IMR-90 (cell line): ENCODE data around the gene ROBO2. TPM values are rescaled to one million over a fixed set of nuclear protein-coding genes. Genes with fewer than 3 reads are reported as not detected.

ENCODE experiments used
- ATAC-seq: fragments of 200-7000 bp; cut with Tn5 transposase; 2 replicates; pipeline ENCODE4 v1.9.1; 2020; ENCODE audit warnings: low read depth, mild to moderate bottlenecking, moderate library complexity
- Bru-seq: library from RNA; stranded (reverse); fragments of 400-500 nt; gene quantifications from one replicate; lab custom pipeline; 2021; lab: Mats Ljungman, UMichigan
- BruChase-seq, 2 experiments: library from RNA; stranded (reverse); fragments of 400-500 nt; gene quantifications; one replicate each; lab custom pipeline; 2021; lab: Mats Ljungman, UMichigan
- BruUV-seq: library from RNA; stranded (reverse); fragments of 400-500 nt; replicated peaks from 2 replicates; lab custom pipeline; 2021; lab: Mats Ljungman, UMichigan
- CTCF ChIA-PET: fragments of 300-600 bp; formaldehyde crosslinking; extraction: SDS; loops from one replicate; lab custom pipeline; 2021; ENCODE audit warnings: antibody characterized with exemption; lab: Yijun Ruan, JAX
- POLR2A ChIA-PET: fragments of 300-600 bp; sonication (Branson Sonifier 250); formaldehyde crosslinking; loops from one replicate; lab custom pipeline; 2022; ENCODE audit warnings: antibody characterized with exemption; ENCODE audit not compliant: unreplicated experiment; lab: Charles Lee
- DNase-seq: peaks from one replicate; pipeline ENCODE4 v3.0.0; 2013
- H2AFZ ChIP-seq: replicated peaks from 2 replicates; pipeline ENCODE3; 2013; ENCODE audit warnings: low read length, mild to moderate bottlenecking; ENCODE audit not compliant: poor library complexity
- H2AK5ac ChIP-seq: 2 replicates; pipeline ENCODE4 v1.6.1; 2013; ENCODE audit warnings: low read depth, low read length, inconsistent platforms
- H2AK9ac ChIP-seq: replicated peaks from 2 replicates; pipeline ENCODE3; 2013; ENCODE audit warnings: mild to moderate bottlenecking, low read depth, low read length, moderate library complexity; ENCODE audit not compliant: poor library complexity
- H2BK120ac ChIP-seq: 2 replicates; pipeline ENCODE4 v1.6.1; 2013; ENCODE audit warnings: low read depth, low read length, inconsistent platforms
- H2BK15ac ChIP-seq: 3 replicates; pipeline ENCODE4 v1.6.1; 2013; ENCODE audit warnings: low read depth, low read length, inconsistent platforms
- H2BK20ac ChIP-seq: 2 replicates; pipeline ENCODE4 v1.6.1; 2013; ENCODE audit warnings: low read depth, mild to moderate bottlenecking, inconsistent platforms, low read length, moderate library complexity
- H2BK5ac ChIP-seq: 2 replicates; pipeline ENCODE4 v1.6.1; 2013; ENCODE audit warnings: mild to moderate bottlenecking, low read depth, low read length, inconsistent platforms; ENCODE audit not compliant: poor library complexity, severe bottlenecking
- H3K14ac ChIP-seq: replicated peaks from 2 replicates; pipeline ENCODE4 v1.6.1; 2013; ENCODE audit warnings: low read depth, low read length, inconsistent platforms
- H3K18ac ChIP-seq: 2 replicates; pipeline ENCODE4 v1.6.1; 2013; ENCODE audit warnings: low read depth, low read length, control low read depth
- H3K23ac ChIP-seq: 2 replicates; pipeline ENCODE4 v1.6.1; 2013; ENCODE audit warnings: low read depth, low read length, inconsistent platforms
- H3K27ac ChIP-seq: 2 replicates; pipeline ENCODE4 v1.5.1; 2013; ENCODE audit warnings: mild to moderate bottlenecking, control low read depth, low read length; ENCODE audit not compliant: insufficient read depth
- H3K27me3 ChIP-seq: 2 replicates; pipeline ENCODE4 v1.6.1; 2013; ENCODE audit warnings: low read length; ENCODE audit not compliant: control insufficient read depth, insufficient read depth
- H3K36me3 ChIP-seq: 2 replicates; pipeline ENCODE4 v1.6.1; 2013; ENCODE audit warnings: low read length, mixed read lengths; ENCODE audit not compliant: control insufficient read depth, insufficient read depth
- H3K4ac ChIP-seq: 2 replicates; pipeline ENCODE4 v1.6.1; 2013; ENCODE audit warnings: low read depth, low read length, inconsistent platforms
- H3K4me1 ChIP-seq: 2 replicates; pipeline ENCODE4 v1.6.1; 2013; ENCODE audit warnings: low read length, mixed read lengths; ENCODE audit not compliant: control insufficient read depth, insufficient read depth
- H3K4me2 ChIP-seq: 2 replicates; pipeline ENCODE4 v1.6.1; 2013; ENCODE audit warnings: low read depth, mild to moderate bottlenecking, control low read depth, low read length, moderate library complexity
- H3K4me3 ChIP-seq: 2 replicates; pipeline ENCODE4 v1.5.1; 2013; ENCODE audit warnings: low read depth, mild to moderate bottlenecking, control low read depth, low read length, moderate library complexity; ENCODE audit not compliant: insufficient read depth
- H3K56ac ChIP-seq: 2 replicates; pipeline ENCODE4 v1.6.1; 2013; ENCODE audit warnings: low read length, inconsistent platforms; ENCODE audit not compliant: insufficient read depth; ENCODE audit errors: extremely low read depth
- H3K79me1 ChIP-seq, 2 experiments: 2 replicates each; pipeline ENCODE4 v1.6.1; 2013; ENCODE audit warnings: low read length in 2 of 2, inconsistent platforms in 1 of 2, low read depth in 1 of 2
- H3K9ac ChIP-seq: 2 replicates; pipeline ENCODE4 v1.6.1; 2013; ENCODE audit warnings: low read depth, low read length, control low read depth
- H3K9me1 ChIP-seq: 2 replicates; pipeline ENCODE4 v1.6.1; 2013; ENCODE audit warnings: low read length, inconsistent platforms; ENCODE audit not compliant: insufficient read depth
- H3K9me3 ChIP-seq: 2 replicates; pipeline ENCODE4 v1.6.1; 2013; ENCODE audit warnings: low read length; ENCODE audit not compliant: control insufficient read depth, insufficient read depth
- H4K20me1 ChIP-seq: 2 replicates; pipeline ENCODE4 v1.6.1; 2013; ENCODE audit warnings: low read length, inconsistent platforms; ENCODE audit not compliant: insufficient read depth
- H4K5ac ChIP-seq: 2 replicates; pipeline ENCODE4 v1.6.1; 2013; ENCODE audit warnings: mild to moderate bottlenecking, low read depth, low read length, control low read depth
- H4K8ac ChIP-seq, 2 experiments: 2 replicates each; pipeline ENCODE4 v1.6.1; 2013; ENCODE audit warnings: low read depth in 2 of 2, low read length in 2 of 2, control low read depth in 1 of 2, inconsistent platforms in 1 of 2
- H4K91ac ChIP-seq: 2 replicates; pipeline ENCODE4 v1.6.1; 2013; ENCODE audit warnings: low read depth, low read length, inconsistent platforms; ENCODE audit not compliant: insufficient read depth
- CEBPB ChIP-seq: IDR thresholded peaks from 2 replicates; pipeline ENCODE4 v1.6.1; 2012; ENCODE audit warnings: low read depth, low read length, improper control_type of control experiment
- CHD1 ChIP-seq: IDR thresholded peaks from 2 replicates; pipeline ENCODE4 v1.6.1; 2012; ENCODE audit warnings: low read depth, low read length, improper control_type of control experiment
- CTCF ChIP-seq: conservative IDR thresholded peaks from 2 replicates; pipeline ENCODE4 v1.5.1; 2012; ENCODE audit warnings: mild to moderate bottlenecking, low read depth, low read length, improper control_type of control experiment
- ELK1 ChIP-seq: fragments of 150-350 bp; IDR thresholded peaks from 2 replicates; pipeline ENCODE4 v1.6.1; 2016; ENCODE audit warnings: low read depth, mild to moderate bottlenecking, low read length, moderate library complexity, borderline replicate concordance
- MAFK ChIP-seq: IDR thresholded peaks from 2 replicates; pipeline ENCODE4 v1.6.1; 2012; ENCODE audit warnings: low read depth, low read length, improper control_type of control experiment
- MAZ ChIP-seq: IDR thresholded peaks from 2 replicates; pipeline ENCODE4 v1.6.1; 2012; ENCODE audit warnings: low read depth, mild to moderate bottlenecking, low read length, improper control_type of control experiment, moderate library complexity, borderline replicate concordance
- MXI1 ChIP-seq: IDR thresholded peaks from 2 replicates; pipeline ENCODE4 v1.6.1; 2012; ENCODE audit warnings: low read depth, mild to moderate bottlenecking, low read length, moderate library complexity, borderline replicate concordance
- NFE2L2 ChIP-seq: fragments of 150-350 bp; IDR thresholded peaks from 2 replicates; pipeline ENCODE4 v1.6.1; 2016; ENCODE audit warnings: low read depth, mild to moderate bottlenecking, low read length
- POLR2A ChIP-seq: IDR thresholded peaks from 2 replicates; pipeline ENCODE4 v1.6.1; 2012; ENCODE audit warnings: mild to moderate bottlenecking, low read depth, low read length
- RCOR1 ChIP-seq: IDR thresholded peaks from 2 replicates; pipeline ENCODE4 v1.6.1; 2012; ENCODE audit warnings: mild to moderate bottlenecking, low read length, improper control_type of control experiment; ENCODE audit not compliant: insufficient replicate concordance
- RFX5 ChIP-seq: IDR thresholded peaks from 2 replicates; pipeline ENCODE4 v1.8.0; 2012; ENCODE audit warnings: low read depth, mild to moderate bottlenecking, low read length, moderate library complexity
- SMC3 ChIP-seq: fragments of 150-350 bp; IDR thresholded peaks from 2 replicates; pipeline ENCODE4 v1.6.1; 2016; ENCODE audit warnings: low read depth, mild to moderate bottlenecking, antibody characterized with exemption, low read length, moderate library complexity
- USF2 ChIP-seq: fragments of 150-350 bp; IDR thresholded peaks from 2 replicates; pipeline ENCODE4 v1.6.1; 2017; ENCODE audit warnings: mild to moderate bottlenecking, antibody characterized with exemption, low read length, low read depth
- WGBS, 2 experiments: methylation state at CpG; one replicate each; pipeline versions ENCODE4 v1.1.5 to v1.1.7; 2013; ENCODE audit warnings: missing lambda C conversion rate in 2 of 2; ENCODE audit not compliant: insufficient read length in 1 of 2; ENCODE audit errors: extremely low coverage in 2 of 2; 5-methylcytosine and 5-hydroxymethylcytosine counted together
- dilution Hi-C: fragments of 300-500 bp; cut with HindIII; formaldehyde crosslinking; loops from one replicate; pipeline ENCODE4 v1.14.3; 2018; ENCODE audit warnings: low sequenced_read_pairs; ENCODE audit not compliant: unreplicated experiment
- in situ Hi-C: fragments of 300-500 bp; cut with MboI; formaldehyde crosslinking; loops from 3 replicates; pipeline ENCODE4 v1.14.3; 2019; ENCODE audit warnings: low sequenced_read_pairs, inconsistent platforms, mixed read lengths
- intact Hi-C: fragments of 100-400 bp; cut with micrococcal nuclease; formaldehyde crosslinking; loops from 2 replicates; pipeline ENCODE4 v1.10.0; 2022
- long read RNA-seq: library from polyadenylated mRNA; unstranded; transcript quantifications from one replicate; pipeline ENCODE4 v2.0.0, GENCODE V29; 2021; ENCODE audit not compliant: unreplicated experiment
- polyA plus RNA-seq, 3 experiments: library from polyadenylated mRNA; depleted of rRNA; stranded (reverse); fragments of >200 nt; gene quantifications; 2 replicates each; pipeline ENCODE4 v1.2.3, GENCODE V29; 2012; ENCODE audit warnings: low replicate concordance in 1 of 3
- total RNA-seq: library from RNA; depleted of rRNA; stranded (reverse); fragments of >200 nt; gene quantifications from 2 replicates; pipeline ENCODE4 v1.2.3, GENCODE V29; 2012; rRNA removed

ROBO2 gene
- total RNA-seq, result 14.5 and 17.2 TPM in 2 replicates
- polyA plus RNA-seq (2012; rRNA removed), result 7.4 and 9.3 TPM in 2 replicates
- polyA plus RNA-seq (2012; cell fraction: cytosol; rRNA removed), result 2.6 and 5.2 TPM in 2 replicates
- 2.0 and 6.3 TPM in 2 replicates for polyA plus RNA-seq (2012; cell fraction: nucleus; rRNA removed; ENCODE audit: low replicate concordance)
- Bru-seq, nascent RNA, result percentile 58 among the genes with signal in this experiment
- percentile 66 among the genes with signal in this experiment for BruChase-seq, experiment 1, labeled RNA remaining after a 6-hour chase
- percentile 85 among the genes with signal in this experiment for BruChase-seq, experiment 2, labeled RNA remaining after a 2-hour chase
- long read RNA-seq, full-length matches to known transcripts, result 2 of 6 reads
- long read RNA-seq, partial matches to known transcripts, result 1 of 6 reads
- long read RNA-seq, other reads (novel, unspliced or antisense), result 3 of 6 reads

GRCh38 chr3:77039606-77040171 lies at the start of gene ROBO2:
Gene ROBO2 (plus strand): TSS chr3:77040099. CDS start chr3:77040786, 687 bp downstream.
- peak within 1 kb of the TSS; percentile 48 for H3K4me3 ChIP-seq
- no peaks in the 10 kb centered on the region for H3K36me3 ChIP-seq
- no peaks in the 10 kb centered on the region for H3K9me1 ChIP-seq
- no peak within 1 kb of the TSS for H4K8ac ChIP-seq
- H2AK5ac ChIP-seq, result no peak within 1 kb of the TSS
- dilution Hi-C loops (no loop called here), in situ Hi-C loops (loop anchor here (5.0 to 25.0 kb wide), 4 partner anchors 218 to 1605 kb away; no protein-coding TSS in a partner anchor), intact Hi-C loops (loop anchor here (10.0 kb wide), 3 partner anchors 355 to 1165 kb away; no protein-coding TSS in a partner anchor)
- ChIA-PET CTCF (interaction anchor here (1.9 kb wide), 1 partner anchor 285 kb away, joined by 6 read pairs; no protein-coding TSS in a partner anchor), POLR2A (no interaction called here)
- DNase-seq, result peak; percentile 2
- no peak within 1 kb of the TSS; the same call in 1 of the 2 replicates for H3K56ac ChIP-seq
- no peaks in the 10 kb centered on the region for H3K4me1 ChIP-seq
- no peak within 1 kb of the TSS for H3K27ac ChIP-seq
- no peak within 1 kb of the TSS for H2BK5ac ChIP-seq
- WGBS, 2 experiments, result no CpG with 5 or more reads among the region's 54 CpGs
- no TSS peak for BruUV-seq
- no peak within 1 kb of the TSS for H4K5ac ChIP-seq
- no peak within 1 kb of the TSS for H3K4ac ChIP-seq
- H4K91ac ChIP-seq, result no peak within 1 kb of the TSS
- no peak within 1 kb of the TSS for H3K14ac ChIP-seq
- H3K23ac ChIP-seq, result peak within 1 kb of the TSS; percentile 65; the same call in 1 of the 2 replicates
- H2AFZ ChIP-seq, result peak within 1 kb of the TSS; percentile 87
- H2BK20ac ChIP-seq, result no peak within 1 kb of the TSS
- no peaks in the 10 kb centered on the region for H3K79me1 ChIP-seq
- H3K27me3 ChIP-seq, result peaks cover 29% of the 10 kb centered on the region
- no peaks in the 10 kb centered on the region for H4K20me1 ChIP-seq
- ATAC-seq, result peak; percentile 77
- H3K9me3 ChIP-seq, result no peaks in the 10 kb centered on the region
- H2AK9ac ChIP-seq, result peak within 1 kb of the TSS; percentile 28
- no peak within 1 kb of the TSS for H2BK15ac ChIP-seq
- H3K18ac ChIP-seq, result no peak within 1 kb of the TSS; the same call in 1 of the 2 replicates
- no peak within 1 kb of the TSS for H3K9ac ChIP-seq
- H2BK120ac ChIP-seq, result no peak within 1 kb of the TSS
- H3K4me2 ChIP-seq, result peak within 1 kb of the TSS; percentile 97
- no peak for TF ChIP-seq NFE2L2
- TF ChIP-seq POLR2A, result no peak
- TF ChIP-seq USF2, result no peak
- no peak for TF ChIP-seq SMC3
- TF ChIP-seq CTCF, result no peak
- TF ChIP-seq CHD1, result no peak
- no peak for TF ChIP-seq RFX5
- no peak for TF ChIP-seq RCOR1
- TF ChIP-seq MAZ, result no peak
- no peak for TF ChIP-seq CEBPB
- no peak for TF ChIP-seq MXI1
- TF ChIP-seq ELK1, result no peak
- no peak for TF ChIP-seq MAFK
